Hematopoietic multipotent progenitor cell treated with erythropoietin and hydrocortisone succinate and interleukin-3 and kit ligand, for 15 days (in vitro differentiated cells): ENCODE measurements around the gene PDPN.
"Not testable (repeated sequence)": the region's sequence is repeated elsewhere in the genome, so short reads cannot be mapped to it uniquely, and the experiment has no call there.

Experiments used
- DNase-seq: peaks from one replicate; pipeline ENCODE4 v3.0.0-alpha.2; 2015; ENCODE audit warnings: low spot score

The PDPN gene

DNA sequence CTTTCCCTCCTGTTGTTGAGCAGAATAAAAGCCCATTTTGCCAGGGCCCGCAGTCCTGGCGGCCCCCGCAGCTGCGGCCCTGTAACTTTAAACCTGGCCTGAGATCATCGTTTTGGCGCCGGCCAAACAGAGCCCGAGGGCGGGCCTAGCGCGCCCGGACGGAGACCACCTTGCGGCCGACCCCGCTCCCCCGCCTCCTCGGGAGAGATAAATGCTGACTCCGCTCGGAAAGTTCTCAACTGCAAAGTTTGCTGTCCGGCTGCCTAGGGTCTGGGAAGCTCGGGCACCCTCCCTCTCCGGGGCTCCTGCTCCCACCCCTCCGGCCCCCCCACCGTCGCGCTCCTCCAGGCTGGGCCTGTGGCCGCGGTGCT is at the start of gene PDPN:
Gene PDPN (plus strand): TSS at position 238 of the 371 bp plus-strand sequence. CDS start 202 bp downstream, outside the sequence.
- DNase-seq: no peak

DNA sequence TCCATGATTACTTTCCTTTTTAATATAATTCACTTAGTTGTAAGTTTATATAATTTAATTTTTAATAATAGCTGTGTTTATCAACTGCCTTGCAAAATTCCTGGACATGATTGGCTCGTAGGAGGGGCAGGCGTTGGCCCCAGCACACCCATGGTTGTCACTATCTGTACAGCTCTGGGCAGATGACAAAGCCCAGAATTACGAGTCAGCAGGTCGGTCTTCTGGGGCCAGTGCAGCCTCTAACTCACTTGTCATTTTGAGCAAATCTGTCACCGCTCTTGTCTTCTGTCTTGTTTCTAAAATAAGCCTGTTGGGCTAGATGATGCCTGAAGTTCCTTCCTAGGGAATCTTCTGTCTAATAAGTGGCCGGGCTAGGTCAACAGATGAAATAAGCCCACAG is 48.4 kb upstream of the PDPN start:
- DNase-seq: no peak

DNA sequence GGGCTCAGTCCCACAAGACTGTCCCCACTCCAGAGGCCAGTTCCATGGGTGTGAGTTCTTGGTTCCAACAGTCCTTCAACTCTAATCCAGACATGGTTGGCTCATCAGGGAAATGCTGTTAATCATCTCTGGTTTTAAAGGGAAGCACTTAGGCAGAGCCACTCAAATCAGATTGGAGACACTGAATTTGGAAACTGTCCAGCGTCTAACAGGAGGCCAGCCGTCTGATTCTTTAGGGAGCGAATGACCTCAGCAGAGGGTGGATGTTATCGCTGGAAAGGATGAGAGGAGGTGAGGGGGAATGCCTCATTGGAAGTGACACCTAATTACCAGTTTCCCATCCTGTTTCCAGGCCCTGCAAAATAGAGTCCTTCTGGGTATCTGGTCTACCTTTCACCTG is 47.1 kb upstream of the PDPN start:
- DNase-seq: no peak

- no peak for DNase-seq
Observed at GRCh38 chr1:13538832-13539231, 44.8 kb upstream of the PDPN start.

DNA sequence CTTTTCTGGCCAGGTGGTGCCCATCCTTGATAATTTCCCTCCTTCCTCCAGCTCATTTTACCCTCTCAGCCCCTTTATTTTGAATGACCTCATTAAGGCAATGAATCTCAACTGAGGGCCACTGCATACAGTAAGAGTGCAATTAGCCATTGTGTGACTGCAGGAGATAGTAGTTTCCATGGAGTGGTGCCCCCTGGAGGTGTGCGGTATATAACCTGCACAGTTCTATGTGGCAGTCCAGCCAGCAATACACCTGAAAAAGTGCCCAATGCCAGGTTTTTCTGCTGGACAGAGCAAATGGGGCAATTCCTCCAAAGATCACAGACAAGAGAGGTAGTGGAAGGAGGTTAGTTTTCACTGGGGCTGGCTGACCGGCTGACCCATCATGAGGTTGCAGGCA is 43.9 kb upstream of the PDPN start:
- no peak for DNase-seq

DNA sequence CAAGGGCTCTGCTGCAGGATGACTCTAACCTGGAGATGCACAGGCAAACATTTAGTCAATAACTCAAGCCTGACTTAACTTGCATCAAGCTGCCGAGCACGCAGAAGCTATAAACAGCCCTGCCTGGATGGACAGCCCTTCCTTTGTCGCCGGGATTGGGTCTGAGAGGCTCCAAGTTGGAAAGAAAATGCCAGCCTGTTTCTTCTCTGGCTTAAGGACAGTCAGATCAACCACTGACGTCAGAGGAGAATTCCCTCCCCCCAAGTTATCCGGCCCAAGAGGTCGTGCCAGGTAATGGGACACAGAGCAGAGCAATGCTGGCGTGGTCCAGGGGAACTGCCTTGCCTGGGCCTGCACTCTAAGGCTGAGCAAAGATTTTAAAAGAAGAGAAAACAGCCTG is 42.8 kb upstream of the PDPN start:
- DNase-seq: no peak

GRCh38 chr1:13541435-13542215 is 42.0 kb upstream of the PDPN start:
- DNase-seq: no peak

DNA sequence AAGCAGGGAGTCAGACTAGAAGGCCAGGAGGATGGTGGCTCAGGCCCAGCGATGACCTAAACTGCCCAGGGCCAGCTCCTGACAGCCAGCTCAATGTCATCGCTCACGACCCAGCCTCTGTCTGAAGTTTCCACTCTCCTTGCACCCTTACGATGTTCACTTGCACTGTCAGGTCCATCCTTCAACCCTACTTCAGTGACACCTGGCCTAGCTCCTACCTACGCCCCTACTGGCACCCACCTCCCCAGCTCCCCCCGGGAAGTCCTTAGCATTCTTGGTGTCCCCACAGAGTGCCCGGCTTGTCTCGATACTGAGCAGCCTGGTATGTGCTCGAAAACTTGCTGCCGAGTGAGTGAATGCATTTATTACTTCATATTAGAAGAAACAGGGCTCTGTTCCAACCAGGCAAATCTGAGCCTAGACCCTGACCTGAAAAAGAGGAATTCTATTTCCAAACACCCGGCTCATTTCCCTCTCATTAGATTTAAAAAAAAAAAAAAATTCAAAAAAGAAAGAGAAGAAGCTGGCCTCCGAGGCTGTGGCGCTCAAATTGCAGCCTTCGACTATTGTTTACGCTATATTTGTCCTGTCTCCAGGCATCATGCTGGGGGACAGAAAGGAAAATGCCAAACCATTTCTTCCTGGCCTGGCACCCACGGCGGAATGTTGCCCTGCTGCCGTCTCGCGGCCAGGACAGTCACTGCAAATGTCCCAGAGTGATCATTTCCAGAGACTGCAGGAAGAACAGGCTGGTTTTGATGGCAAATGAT is 40.0 kb upstream of the PDPN start:
- no peak for DNase-seq

DNA sequence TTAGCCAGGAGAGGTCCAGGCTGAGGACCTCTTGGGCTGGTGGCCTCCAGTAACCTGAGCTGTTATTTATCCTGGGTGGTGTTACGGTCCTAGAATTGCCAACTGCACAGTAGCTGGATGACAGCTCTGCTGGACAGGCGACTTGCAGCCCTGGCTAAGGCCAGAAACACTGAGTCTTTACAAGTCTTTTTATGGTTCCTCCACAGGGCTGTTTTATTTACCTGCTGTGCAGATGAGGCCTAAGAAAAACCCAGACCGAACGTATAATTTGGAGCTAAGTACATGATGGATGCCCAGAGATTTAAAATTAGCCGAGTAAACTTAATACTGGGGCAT is 39.4 kb upstream of the PDPN start:
- no peak for DNase-seq

DNA sequence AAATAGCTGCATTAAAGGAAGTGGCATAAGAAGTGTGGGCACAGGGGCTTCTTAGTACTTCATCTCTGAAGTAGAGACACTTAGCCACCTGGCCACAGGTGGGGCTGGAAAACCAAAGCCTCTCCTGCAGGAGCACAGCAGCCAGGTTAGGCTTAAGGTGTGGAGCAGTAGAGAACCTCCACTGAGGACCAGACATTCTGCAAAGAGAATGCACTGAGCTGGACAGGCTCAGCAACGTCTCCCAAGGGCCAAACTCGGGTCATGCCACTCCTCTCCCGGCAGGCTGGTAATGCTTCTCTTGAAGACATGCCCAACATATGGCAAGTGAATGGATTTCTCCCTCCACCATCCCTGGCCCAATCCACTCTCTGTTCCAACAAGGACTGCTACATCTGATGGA is 36.8 kb upstream of the PDPN start:
- DNase-seq: no peak

DNA sequence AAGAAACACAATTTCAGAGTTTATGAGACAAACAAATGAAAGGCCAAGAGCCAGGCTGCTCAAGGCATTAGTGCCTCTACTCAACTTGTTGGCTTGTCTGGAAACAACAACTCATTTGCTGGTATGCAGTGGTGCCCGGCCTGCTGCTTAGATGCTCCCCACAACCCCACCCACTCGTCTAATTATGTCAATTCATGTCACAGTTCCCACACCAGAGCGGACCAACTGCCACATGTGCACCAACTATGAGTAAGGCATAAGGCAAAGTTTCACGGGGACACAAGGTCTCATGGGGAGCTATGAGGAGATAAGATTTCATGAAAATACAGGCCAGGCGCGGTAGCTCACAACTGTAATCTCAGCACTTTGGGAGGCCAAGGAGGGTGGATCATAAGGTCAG is 35.4 kb upstream of the PDPN start:
- no peak for DNase-seq

- no peak for DNase-seq
Observed at GRCh38 chr1:13549021-13549420, 34.6 kb upstream of the PDPN start.

DNA sequence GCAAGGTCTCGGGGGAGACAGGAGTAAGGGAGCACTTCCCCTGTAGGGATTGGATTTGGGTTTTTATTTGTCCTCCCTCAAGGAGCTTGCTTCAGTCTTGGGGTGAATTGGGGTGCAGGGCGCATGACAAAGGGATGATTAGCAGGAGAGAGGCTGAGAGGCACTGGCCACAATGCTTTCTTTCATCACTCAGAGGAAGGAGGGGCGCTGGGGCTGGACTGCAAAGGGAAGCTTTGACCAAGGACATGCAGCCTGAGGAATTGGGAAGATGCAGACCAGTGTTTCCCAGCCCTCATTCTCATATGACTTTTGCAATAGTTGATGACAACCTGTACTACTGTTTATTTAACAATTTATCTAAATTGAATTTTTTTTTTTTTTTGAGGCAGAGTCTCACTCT is 34.1 kb upstream of the PDPN start:
- DNase-seq: no peak

DNA sequence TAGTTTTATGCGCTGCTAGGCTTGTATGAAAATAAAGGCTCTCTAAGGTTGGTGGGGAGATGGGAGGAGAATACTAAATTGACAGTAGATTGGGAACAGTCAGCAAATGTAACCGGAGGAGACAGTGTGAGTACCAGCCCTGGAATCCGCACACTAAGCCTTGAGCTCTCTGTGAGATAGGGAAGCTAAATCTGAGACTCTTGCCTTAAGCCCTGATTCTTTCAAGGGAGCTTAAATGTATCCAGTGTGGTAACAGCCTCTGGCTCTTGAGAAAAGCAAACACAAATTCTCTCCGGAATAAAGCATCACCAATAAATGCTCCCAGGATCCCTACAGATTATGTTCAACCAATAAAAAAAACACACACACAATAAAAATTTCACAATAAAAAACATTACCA is 33.0 kb upstream of the PDPN start:
- no peak for DNase-seq

GRCh38 chr1:13554798-13555197 is 28.8 kb upstream of the PDPN start:
- DNase-seq: no peak

- no peak for DNase-seq
Observed at GRCh38 chr1:13556224-13556764, 27.3 kb upstream of the PDPN start.

DNA sequence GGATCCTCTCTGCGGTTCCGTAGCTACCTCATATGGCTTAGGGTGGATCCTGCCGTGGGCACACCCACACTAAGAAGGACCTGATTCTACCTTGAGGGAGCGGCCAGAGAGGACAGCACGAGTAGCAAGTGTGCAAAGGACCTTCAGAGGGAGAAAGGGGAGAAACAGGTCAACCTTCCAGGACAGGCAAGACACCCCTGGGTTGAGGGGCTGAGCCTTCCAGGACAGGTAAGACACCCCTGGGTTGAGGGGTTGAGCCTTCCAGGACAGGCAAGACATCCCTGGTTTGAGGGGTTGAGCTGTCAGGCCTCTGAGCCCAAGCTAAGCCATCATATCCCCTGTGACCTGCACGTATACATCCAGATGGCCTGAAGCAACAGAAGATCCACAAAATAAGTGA is 23.1 kb upstream of the PDPN start:
- DNase-seq: no peak

- not testable (repeated sequence) for DNase-seq
Observed at GRCh38 chr1:13562981-13563380, 20.7 kb upstream of the PDPN start.

- no peak for DNase-seq
Observed at GRCh38 chr1:13564073-13564472, 19.6 kb upstream of the PDPN start.

- DNase-seq: not testable (repeated sequence)
Observed at GRCh38 chr1:13570435-13570834, 13.2 kb upstream of the PDPN start.

DNA sequence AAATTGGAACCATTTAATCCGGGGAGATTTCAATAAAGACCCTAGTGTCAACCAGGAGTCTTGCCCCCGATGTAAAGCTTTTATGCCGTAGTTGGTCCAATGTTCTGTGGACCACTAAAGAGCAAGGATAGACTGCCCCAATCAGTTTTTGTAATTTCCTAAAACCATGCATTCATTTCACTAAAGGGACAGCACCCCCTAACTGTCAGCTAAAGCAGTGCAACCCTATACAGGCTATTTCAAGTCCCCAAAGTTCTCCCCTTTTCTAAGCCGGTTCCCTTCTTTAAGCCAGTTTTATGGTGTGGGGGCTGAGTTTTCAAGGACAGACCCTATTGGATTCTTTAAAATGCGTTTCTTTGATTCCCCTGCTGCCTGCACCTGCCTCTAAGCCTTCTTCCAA is 12.7 kb upstream of the PDPN start:
- DNase-seq: no peak

- no peak for DNase-seq
Observed at GRCh38 chr1:13573586-13573985, 10.0 kb upstream of the PDPN start.

DNA sequence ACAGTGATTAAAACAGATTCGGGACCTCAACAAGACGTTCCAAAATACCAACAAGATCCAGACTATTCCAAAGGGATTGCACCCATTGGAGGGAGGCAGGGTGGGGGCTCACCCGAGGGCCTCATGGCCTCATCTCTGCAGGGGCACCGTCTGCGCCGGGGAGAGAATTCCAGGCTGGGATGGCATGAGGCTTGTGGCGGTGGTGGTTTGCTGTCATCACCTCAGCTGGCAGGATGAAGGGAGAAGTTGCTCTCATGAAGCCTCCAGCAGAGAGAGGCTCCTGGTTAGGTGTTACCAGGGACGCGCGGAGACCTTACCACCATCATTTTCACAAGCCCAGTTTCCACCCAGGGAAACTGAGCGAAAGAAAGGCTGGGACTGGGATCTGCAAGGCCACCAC is 6.7 kb upstream of the PDPN start:
- DNase-seq: no peak

DNA sequence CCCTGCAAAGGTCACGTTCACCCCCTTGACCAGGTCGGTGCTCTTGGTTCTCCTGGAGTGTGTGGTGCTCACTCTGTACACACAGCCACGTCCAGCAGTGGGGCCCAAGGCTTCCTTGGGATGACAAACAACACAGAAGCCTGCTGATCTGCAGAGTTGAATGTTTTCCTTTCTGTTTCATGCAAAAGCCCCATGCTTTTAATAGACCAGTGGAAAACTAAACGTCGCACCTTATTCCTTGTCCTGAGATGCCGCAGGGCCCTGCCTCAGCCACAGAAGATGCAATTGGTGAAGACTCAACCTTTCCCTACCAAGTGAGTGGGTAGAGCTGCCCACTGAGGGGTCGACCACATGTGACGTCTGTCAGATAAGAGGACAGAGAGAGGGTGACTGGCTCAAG is 5.8 kb upstream of the PDPN start:
- no peak for DNase-seq
